HCT116 (cell line): ENCODE measurements around the gene FAR2.
"Not testable (repeated sequence)": the region's sequence is repeated elsewhere in the genome, so short reads cannot be mapped to it uniquely, and the experiment has no call there.

ENCODE experiments used
- CTCF ChIP-seq, 3 experiments: fragments of 200-600 bp in 1 of 3; sonication (generic) in 1 of 3; IDR thresholded peaks in 2 of 3; conservative IDR thresholded peaks in 1 of 3; 2 replicates each; pipeline ENCODE4 v1.5.1; 2012 to 2017; ENCODE audit warnings: low read depth in 2 of 3, low read length in 2 of 3, antibody characterized with exemption in 1 of 3, borderline replicate concordance in 1 of 3, control low read depth in 1 of 3, mild to moderate bottlenecking in 1 of 3, mixed read lengths in 1 of 3, mixed run types in 1 of 3, moderate library complexity in 1 of 3; ENCODE audit not compliant: insufficient read depth in 1 of 3
- EGR1 ChIP-seq: IDR thresholded peaks from 2 replicates; pipeline ENCODE4 v1.6.1; 2012; ENCODE audit warnings: low read depth
- EZH2 ChIP-seq: fragments of 200-600 bp; sonication (generic); IDR thresholded peaks from 2 replicates; pipeline ENCODE4 v1.6.1; 2017; ENCODE audit warnings: antibody characterized with exemption, mixed run types
- EZH2phosphoT487 ChIP-seq: fragments of 200-600 bp; IDR thresholded peaks from 2 replicates; pipeline ENCODE4 v1.6.1; 2018; ENCODE audit warnings: antibody characterized with exemption, borderline replicate concordance
- MAX ChIP-seq: IDR thresholded peaks from 2 replicates; pipeline ENCODE4 v1.6.1; 2012
- POLR2AphosphoS5 ChIP-seq: IDR thresholded peaks from 2 replicates; pipeline ENCODE4 v1.6.1; 2011; ENCODE audit warnings: mild to moderate bottlenecking, low read depth, low read length, moderate library complexity
- SP1 ChIP-seq: IDR thresholded peaks from 2 replicates; pipeline ENCODE4 v1.6.1; 2012; ENCODE audit warnings: low read depth

DNA sequence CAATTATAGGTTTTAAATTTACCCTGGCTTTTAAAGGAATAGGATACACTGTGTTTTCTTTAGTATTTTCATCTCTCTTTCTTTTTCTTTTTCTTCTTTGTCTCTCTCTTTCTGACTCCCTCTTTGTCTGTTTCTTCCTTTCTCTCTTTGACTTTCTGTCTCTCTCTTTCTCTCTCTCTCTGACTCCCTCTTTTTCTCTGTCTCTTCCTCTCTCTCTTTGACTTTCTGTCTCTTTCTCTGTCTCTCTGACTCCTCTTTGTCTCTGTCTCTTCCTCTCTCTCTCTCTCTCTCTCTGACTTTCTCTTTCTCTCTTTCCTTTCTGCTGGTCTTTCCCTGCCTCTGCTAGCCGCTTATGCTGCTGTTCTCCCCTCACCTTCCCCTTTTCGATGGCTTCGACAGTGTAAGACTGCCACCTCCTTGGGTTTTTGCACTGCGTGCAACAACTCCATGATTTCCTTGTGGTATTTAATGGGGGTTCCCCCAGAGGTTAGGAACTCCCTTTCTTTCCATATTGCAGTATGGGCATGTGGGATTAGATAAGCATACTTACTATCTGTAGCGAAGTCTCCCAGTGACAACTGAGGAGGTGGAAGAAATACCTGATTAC, 21.5 kb downstream of the FAR2 start:
- TF ChIP-seq POLR2AphosphoS5; EZH2phosphoT487; CTCF (IDR thresholded peaks at IDR 0.05 in 2 of 3, conservative IDR thresholded peaks at IDR 0.05 in 1 of 3; ENCODE audit: borderline replicate concordance in 1 of 3, insufficient read depth in 1 of 3, low read depth in 2 of 3, low read length in 2 of 3); MAX; SP1; EGR1; EZH2: not testable (repeated sequence)
